K562 (cell line): ENCODE measurements around the gene CORO1A. TPM values are rescaled to one million over a fixed set of nuclear protein-coding genes. Genes with fewer than 3 reads are reported as not detected.

Experiments
- polyA plus RNA-seq, 8 experiments: library from polyadenylated mRNA; depleted of rRNA in 4 of 8; stranded (reverse) in 5 of 8; unstranded in 3 of 8; fragments of >200 nt; fragmentation: Nextera tagmentation in 2 of 8; fragmentation: Illumina TruSeq in 1 of 8; extraction: Ambion mirVana in 2 of 8; extraction: Trizol in 1 of 8; gene quantifications; 2 replicates each; pipeline versions ENCODE4 v1.2.1 to v1.2.3, GENCODE V29; 2011 to 2014; ENCODE audit warnings: inconsistent platforms in 1 of 8, missing spikeins in 1 of 8
- total RNA-seq, 7 experiments: library from RNA; depleted of rRNA in 6 of 7; stranded (reverse); fragments of >200 nt in 6 of 7; fragmentation: Illumina TruSeq in 2 of 7; extraction: Trizol in 2 of 7; gene quantifications; 2 replicates each; pipeline versions ENCODE4 v1.2.1 to v1.2.3, GENCODE V29; 2011 to 2021; ENCODE audit warnings: low replicate concordance in 1 of 7
- TF ChIP-seq, protein P1 (sequence below), 2 experiments: fragments of 450-650 bp in 1 of 2; sonication (generic) in 1 of 2; formaldehyde crosslinking in 1 of 2; IDR thresholded peaks; 2 replicates each; pipeline versions ENCODE4 v1.7.1 to v1.9.0; 2016 to 2022; ENCODE audit warnings: inconsistent platforms in 1 of 2, mild to moderate bottlenecking in 1 of 2, missing genetic modification reagents in 1 of 2

The CORO1A gene
- total and polyA plus RNA-seq, 9 of the 15 experiments (the other 6 are each of a cell fraction or from before 2014, with no cell fraction given), result 0.22 to 23.8 (median 7.6) TPM

DNA sequence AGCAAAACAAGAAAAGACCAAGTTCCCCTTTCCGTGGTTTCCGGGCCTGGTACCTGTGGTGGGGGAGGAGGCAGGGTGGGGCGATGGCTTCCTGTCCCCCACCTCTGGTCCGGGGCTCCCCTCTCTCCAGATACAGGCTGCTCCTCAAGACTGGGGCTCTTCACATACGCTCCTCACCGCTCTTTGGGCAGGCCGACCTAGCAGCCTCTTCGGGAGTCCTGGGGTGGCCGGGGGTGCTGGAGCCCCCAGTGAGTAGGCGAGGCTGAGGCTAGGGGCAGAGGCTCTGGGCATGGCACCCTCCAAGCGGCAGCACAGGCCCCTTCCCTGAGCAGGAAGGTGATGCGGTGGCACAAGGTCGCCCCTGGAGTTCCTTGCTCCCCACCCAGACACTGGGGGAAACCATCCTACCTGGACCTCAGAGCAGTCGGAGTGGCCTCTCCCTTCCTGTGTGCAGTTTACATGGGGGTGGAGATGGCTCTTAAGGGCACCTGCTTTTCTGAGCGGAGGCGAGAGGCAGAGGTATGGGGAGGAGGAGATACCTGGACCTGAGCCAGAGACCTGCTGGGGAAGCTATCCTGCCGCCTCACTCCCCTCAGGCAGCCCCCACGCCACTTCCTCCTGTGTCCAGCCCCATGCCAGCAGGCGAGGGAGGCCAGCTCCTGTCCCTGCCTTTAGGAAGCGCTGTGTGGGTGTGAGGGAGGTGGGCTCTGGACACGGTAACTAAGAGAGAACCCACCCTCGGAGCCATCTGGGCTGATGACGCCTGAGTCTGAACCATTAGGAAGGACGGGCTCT, 891 bp downstream of the CORO1A start (continued):
- TF ChIP-seq, protein P1, sequence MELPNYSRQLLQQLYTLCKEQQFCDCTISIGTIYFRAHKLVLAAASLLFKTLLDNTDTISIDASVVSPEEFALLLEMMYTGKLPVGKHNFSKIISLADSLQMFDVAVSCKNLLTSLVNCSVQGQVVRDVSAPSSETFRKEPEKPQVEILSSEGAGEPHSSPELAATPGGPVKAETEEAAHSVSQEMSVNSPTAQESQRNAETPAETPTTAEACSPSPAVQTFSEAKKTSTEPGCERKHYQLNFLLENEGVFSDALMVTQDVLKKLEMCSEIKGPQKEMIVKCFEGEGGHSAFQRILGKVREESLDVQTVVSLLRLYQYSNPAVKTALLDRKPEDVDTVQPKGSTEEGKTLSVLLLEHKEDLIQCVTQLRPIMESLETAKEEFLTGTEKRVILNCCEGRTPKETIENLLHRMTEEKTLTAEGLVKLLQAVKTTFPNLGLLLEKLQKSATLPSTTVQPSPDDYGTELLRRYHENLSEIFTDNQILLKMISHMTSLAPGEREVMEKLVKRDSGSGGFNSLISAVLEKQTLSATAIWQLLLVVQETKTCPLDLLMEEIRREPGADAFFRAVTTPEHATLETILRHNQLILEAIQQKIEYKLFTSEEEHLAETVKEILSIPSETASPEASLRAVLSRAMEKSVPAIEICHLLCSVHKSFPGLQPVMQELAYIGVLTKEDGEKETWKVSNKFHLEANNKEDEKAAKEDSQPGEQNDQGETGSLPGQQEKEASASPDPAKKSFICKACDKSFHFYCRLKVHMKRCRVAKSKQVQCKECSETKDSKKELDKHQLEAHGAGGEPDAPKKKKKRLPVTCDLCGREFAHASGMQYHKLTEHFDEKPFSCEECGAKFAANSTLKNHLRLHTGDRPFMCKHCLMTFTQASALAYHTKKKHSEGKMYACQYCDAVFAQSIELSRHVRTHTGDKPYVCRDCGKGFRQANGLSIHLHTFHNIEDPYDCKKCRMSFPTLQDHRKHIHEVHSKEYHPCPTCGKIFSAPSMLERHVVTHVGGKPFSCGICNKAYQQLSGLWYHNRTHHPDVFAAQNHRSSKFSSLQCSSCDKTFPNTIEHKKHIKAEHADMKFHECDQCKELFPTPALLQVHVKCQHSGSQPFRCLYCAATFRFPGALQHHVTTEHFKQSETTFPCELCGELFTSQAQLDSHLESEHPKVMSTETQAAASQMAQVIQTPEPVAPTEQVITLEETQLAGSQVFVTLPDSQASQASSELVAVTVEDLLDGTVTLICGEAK (IDR thresholded peaks at IDR 0.05), result no peak
- TF ChIP-seq, protein P1 (CRISPR knock-in tag; IDR thresholded peaks at IDR 0.05), result no peak
